Esophagus muscularis mucosa (tissue), 4 donors: ENCODE measurements around the gene SPTBN4. TPM values are rescaled to one million over a fixed set of nuclear protein-coding genes. Genes with fewer than 3 reads are reported as not detected.
A peak's percentile ranks its signal among the peaks of the same experiment; 100 is the strongest.

ENCODE experiments used
- DNase-seq: peaks from one replicate; pipeline ENCODE4 v3.0.0-alpha.2; 2017; ENCODE audit errors: extremely low spot score
- H3K27ac ChIP-seq, 4 donors: fragments of 200-600 bp; sonication (generic); replicated peaks in 1 of 4; 1 replicate in 3 of 4; 2 replicates in 1 of 4; pipeline ENCODE4 v1.5.1; 2016 to 2019; ENCODE audit warnings: mild to moderate bottlenecking in 1 of 4
- H3K27me3 ChIP-seq, 4 donors: fragments of 200-600 bp; sonication (generic); one replicate each; pipeline versions ENCODE4 v1.5.1 to v1.6.0; 2016 to 2019
- H3K36me3 ChIP-seq, 4 donors: fragments of 200-600 bp; sonication (generic); one replicate each; pipeline ENCODE4 v1.5.1; 2016 to 2019
- H3K4me1 ChIP-seq, 4 donors: fragments of 200-600 bp; sonication (generic); one replicate each; pipeline ENCODE4 v1.5.1; 2016 to 2019
- H3K4me3 ChIP-seq, 4 donors: fragments of 200-600 bp; sonication (generic); 1 replicate in 2 of 4; 2 replicates in 2 of 4; pipeline ENCODE4 v1.5.1; 2016 to 2019; ENCODE audit warnings: mild to moderate bottlenecking in 4 of 4, moderate library complexity in 1 of 4
- H3K9me3 ChIP-seq, 4 donors: fragments of 200-600 bp; sonication (generic); 1 replicate in 3 of 4; 2 replicates in 1 of 4; pipeline ENCODE4 v1.5.1; 2016 to 2019
- CTCF ChIP-seq, 3 experiments: fragments of 200-600 bp in 2 of 3; fragments of 450-650 bp in 1 of 3; sonication (generic) in 2 of 3; IDR thresholded peaks; one replicate each; pipeline ENCODE4 v1.5.1; 2017 to 2019; ENCODE audit warnings: antibody characterized with exemption in 3 of 3, mild to moderate bottlenecking in 2 of 3, moderate library complexity in 1 of 3
- EP300 ChIP-seq: sonication (generic); formaldehyde crosslinking; IDR thresholded peaks from one replicate; pipeline ENCODE4 v1.6.1; 2017; ENCODE audit warnings: antibody characterized with exemption
- POLR2A ChIP-seq: fragments of 450-650 bp; IDR thresholded peaks from one replicate; pipeline ENCODE4 v1.6.1; 2017; ENCODE audit warnings: antibody characterized with exemption, moderate library complexity, mild to moderate bottlenecking, low read depth
- POLR2AphosphoS5 ChIP-seq, 2 donors: sonication (generic); formaldehyde crosslinking; IDR thresholded peaks; one replicate each; pipeline ENCODE4 v1.6.1; 2017; ENCODE audit warnings: antibody characterized with exemption in 2 of 2
- WGBS: methylation state at CpG from one replicate; pipeline ENCODE4 v1.1.5; 2018; 5-methylcytosine and 5-hydroxymethylcytosine counted together
- intact Hi-C: fragments of 100-400 bp; cut with DNase I; formaldehyde crosslinking; loops from one replicate; pipeline ENCODE4 v1.15.1; 2023
- total RNA-seq, 4 donors: library from RNA; depleted of rRNA; stranded (reverse); fragments of >200 nt; gene quantifications; one replicate each; pipeline versions ENCODE4 v1.1.0 to v1.2.1, GENCODE V29; 2016

The SPTBN4 gene
- total RNA-seq, 4 donors from 2014 or later: 2.1 to 6.4 (median 5.8) TPM

GRCh38 chr19:40445780-40446262, 21.0 kb upstream of the SPTBN4 start:
- no peak for TF ChIP-seq POLR2AphosphoS5 (IDR thresholded peaks at IDR 0.05)
- no peak for TF ChIP-seq CTCF (IDR thresholded peaks at IDR 0.05)
- TF ChIP-seq EP300: no peak
- H3K36me3 ChIP-seq: peaks cover 17 to 58% (median 44%) of the 10 kb centered on the region in 4 donors
- intact Hi-C loops: no loop called here
- H3K4me1 ChIP-seq: peaks cover 24 to 28% (median 27%) of the 10 kb centered on the region in 4 donors
- H3K27me3 ChIP-seq: no peaks in the 10 kb centered on the region
- DNase-seq: no peak
- peak overlapping the region; percentile 11 to 99 (median 94) for H3K27ac ChIP-seq
- no peaks in the 10 kb centered on the region for H3K9me3 ChIP-seq
- 69% methylated on average over 9 of the region's 9 CpGs for WGBS
- no peak overlapping the region for H3K4me3 ChIP-seq

GRCh38 chr19:40446263-40446784, 20.5 kb upstream of the SPTBN4 start:
- no peak for TF ChIP-seq EP300
- no peak for TF ChIP-seq CTCF (IDR thresholded peaks at IDR 0.05)
- TF ChIP-seq POLR2AphosphoS5 (IDR thresholded peaks at IDR 0.05): no peak
- TF ChIP-seq POLR2A: no peak
- WGBS: 80% methylated on average over 8 of the region's 8 CpGs
- intact Hi-C loops: no loop called here
- no peaks in the 10 kb centered on the region for H3K27me3 ChIP-seq
- no peak for DNase-seq
- H3K4me3 ChIP-seq: no peak overlapping the region
- H3K36me3 ChIP-seq: peaks cover 16 to 58% (median 44%) of the 10 kb centered on the region in 4 donors
- peak overlapping the region in 1 of 4 donors; percentile 11 for H3K27ac ChIP-seq
- H3K4me1 ChIP-seq: peaks cover 19 to 23% (median 22%) of the 10 kb centered on the region in 4 donors
- no peaks in the 10 kb centered on the region for H3K9me3 ChIP-seq

- Histone ChIP-seq H3K27ac (no peak overlapping the region), H3K27me3 (no peaks in the 10 kb centered on the region), H3K4me3 (no peak overlapping the region), H3K4me1 (peaks cover 4 to 8% (median 7%) of the 10 kb centered on the region in 4 donors), H3K9me3 (no peaks in the 10 kb centered on the region), H3K36me3 (peaks cover 9 to 61% (median 38%) of the 10 kb centered on the region in 4 donors)
- WGBS: 95% methylated on average over 4 of the region's 4 CpGs
- TF ChIP-seq CTCF (IDR thresholded peaks at IDR 0.05) (no peak), POLR2A (no peak), EP300 (no peak), POLR2AphosphoS5 (IDR thresholded peaks at IDR 0.05) (no peak)
- intact Hi-C loops: no loop called here
- DNase-seq: no peak
Observed at GRCh38 chr19:40449506-40449905, 17.3 kb upstream of the SPTBN4 start.

- intact Hi-C loops: no loop called here
- 96% methylated on average over 4 of the region's 4 CpGs for WGBS
- Histone ChIP-seq H3K36me3 (peaks cover 16 to 72% (median 44%) of the 10 kb centered on the region in 4 donors), H3K9me3 (no peaks in the 10 kb centered on the region), H3K4me3 (no peak overlapping the region), H3K27me3 (no peaks in the 10 kb centered on the region), H3K4me1 (no peaks in the 10 kb centered on the region), H3K27ac (no peak overlapping the region)
- no peak for TF ChIP-seq POLR2A
- no peak for TF ChIP-seq EP300
- DNase-seq: no peak
Observed at GRCh38 chr19:40450664-40451063, 16.1 kb upstream of the SPTBN4 start.

- Histone ChIP-seq H3K9me3 (no peaks in the 10 kb centered on the region), H3K36me3 (peaks cover 20 to 79% (median 47%) of the 10 kb centered on the region in 4 donors), H3K27ac (no peak overlapping the region), H3K4me3 (no peak overlapping the region), H3K4me1 (no peaks in the 10 kb centered on the region), H3K27me3 (no peaks in the 10 kb centered on the region)
- TF ChIP-seq POLR2A: no peak
- TF ChIP-seq EP300: no peak
- no peak for TF ChIP-seq POLR2AphosphoS5 (IDR thresholded peaks at IDR 0.05)
- TF ChIP-seq CTCF (IDR thresholded peaks at IDR 0.05): no peak
- intact Hi-C loops: no loop called here
- 69% methylated on average over 5 of the region's 5 CpGs for WGBS
- DNase-seq: no peak
Observed at GRCh38 chr19:40452016-40452415, 14.8 kb upstream of the SPTBN4 start.
